NCI-H226 (cell line): ENCODE results near the gene INSC.
A peak's percentile ranks its signal among the peaks of the same experiment; 100 is the strongest.
"Not testable (repeated sequence)": the region's sequence is repeated elsewhere in the genome, so short reads cannot be mapped to it uniquely, and the experiment has no call there.

Experiments used
- DNase-seq: peaks from one replicate; pipeline ENCODE4 v3.0.0-alpha.2; 2015

The INSC gene

GRCh38 chr11:15114501-15115475, at the start of gene INSC:
Gene INSC (plus strand): TSS chr11:15114923. CDS start chr11:15149175, 34,252 bp downstream.
- no peak for DNase-seq

GRCh38 chr11:15069751-15070150, 45.0 kb upstream of the INSC start:
- not testable (repeated sequence) for DNase-seq

DNA sequence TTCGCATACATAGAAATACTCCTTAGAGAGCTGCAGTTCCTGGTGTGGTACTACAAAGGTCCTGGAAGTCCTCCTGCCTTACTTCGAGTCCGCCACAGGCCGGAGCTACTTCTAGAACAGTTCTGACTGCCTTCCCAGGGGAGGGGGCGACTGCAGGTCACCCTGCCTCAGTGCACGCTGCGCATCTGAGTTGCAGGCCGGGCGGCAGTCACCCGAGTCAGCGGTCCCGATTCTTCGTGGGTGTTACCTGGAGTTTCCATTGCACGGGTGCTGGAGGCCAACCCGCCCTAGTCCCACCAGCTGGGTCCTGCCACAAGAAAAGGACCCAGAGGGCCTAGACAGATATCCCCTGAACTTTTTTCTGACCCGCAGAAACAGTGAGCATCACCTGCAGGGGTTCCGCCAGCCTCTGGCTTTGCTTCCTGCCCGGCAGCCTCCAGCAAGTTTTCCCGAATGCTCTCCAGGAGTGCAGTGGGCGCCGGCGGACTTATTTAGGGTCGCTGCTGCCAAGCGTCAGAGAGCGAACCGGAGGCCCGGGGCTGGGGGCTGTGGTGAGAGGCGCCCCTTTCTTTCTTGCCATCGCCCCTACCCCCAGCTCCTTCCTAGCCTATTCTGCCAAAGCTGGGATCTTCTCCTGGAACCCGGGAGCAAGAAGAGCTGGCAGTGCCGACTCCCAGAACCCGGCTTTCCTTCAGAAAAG, 43.0 kb upstream of the INSC start:
- DNase-seq: no peak

DNA sequence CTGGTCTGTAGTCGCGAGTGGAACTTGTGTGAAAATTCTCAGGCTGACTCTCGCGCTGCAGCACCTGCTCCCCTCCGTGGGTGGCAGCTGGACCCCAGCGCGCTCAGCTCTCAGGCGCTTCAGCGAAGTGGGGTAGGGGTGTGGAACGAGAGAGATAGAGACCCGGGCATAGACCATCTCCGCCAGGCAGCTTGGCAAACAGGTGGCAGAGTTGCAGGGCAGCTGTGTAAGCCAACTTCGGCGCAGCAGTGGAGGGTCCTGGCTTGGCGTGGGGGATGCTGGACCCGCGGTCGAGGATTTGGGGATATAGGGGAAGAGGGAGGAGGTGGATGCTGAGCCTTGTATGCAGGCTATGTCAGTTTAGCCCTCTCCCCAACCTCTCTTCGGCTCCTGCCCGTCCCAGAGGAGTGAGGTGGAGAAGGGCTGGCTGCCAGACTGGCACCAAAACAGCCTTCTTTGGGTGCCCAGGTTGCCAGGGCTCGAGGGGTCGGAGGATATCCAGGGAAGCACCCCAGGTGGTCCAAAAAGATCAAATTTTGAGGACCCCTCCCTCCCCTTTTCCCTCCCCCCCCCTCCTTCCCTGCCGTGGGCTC, 42.1 kb upstream of the INSC start:
- DNase-seq: no peak

DNA sequence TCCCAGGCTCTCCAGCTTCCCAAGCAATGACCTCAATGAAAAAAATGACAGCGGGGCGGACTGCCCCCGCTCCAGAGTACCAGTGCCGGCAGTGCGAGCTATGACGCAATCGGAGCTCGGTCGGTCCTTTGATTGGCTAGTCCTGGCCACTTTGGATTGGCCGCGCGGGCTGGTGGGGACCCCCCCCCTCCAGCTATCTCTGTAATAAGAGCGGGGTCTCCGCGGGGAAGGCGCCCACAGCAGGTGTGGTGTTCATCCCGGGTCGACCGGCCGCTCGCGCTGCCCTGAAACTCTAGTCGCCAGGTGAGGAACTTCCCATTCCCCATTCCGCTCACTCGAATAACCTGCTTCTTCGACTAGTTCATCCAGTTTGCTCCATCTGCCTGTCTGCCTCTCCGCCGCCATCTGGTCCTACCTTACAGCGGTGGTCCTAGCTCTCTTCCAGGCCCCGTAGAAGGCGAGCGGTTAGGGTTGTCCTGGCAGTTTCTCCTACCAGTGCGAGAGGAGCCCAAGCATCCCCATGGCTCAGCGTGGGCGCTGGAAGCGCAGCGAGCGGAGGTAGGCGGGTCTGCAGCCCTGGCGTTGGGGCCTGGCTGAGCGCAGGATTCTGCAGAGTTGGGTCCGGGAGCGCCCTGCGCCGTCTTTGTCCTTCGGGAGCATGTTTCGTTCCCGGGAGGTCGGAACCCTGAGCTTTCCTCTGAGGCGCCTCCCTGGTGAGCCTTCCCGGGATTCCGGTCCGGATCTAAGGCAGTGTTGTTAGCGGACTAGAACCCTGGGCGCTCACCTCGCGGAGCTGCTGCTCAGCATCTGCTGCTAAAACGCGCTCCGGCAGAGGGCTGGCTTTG, 41.1 kb upstream of the INSC start, which contains the start of gene CALCB:
Gene CALCB, plus strand, starts transcription at position 233 of the 845 bp plus-strand sequence. CDS start 1,126 bp downstream, outside the sequence.
- DNase-seq: no peak

DNA sequence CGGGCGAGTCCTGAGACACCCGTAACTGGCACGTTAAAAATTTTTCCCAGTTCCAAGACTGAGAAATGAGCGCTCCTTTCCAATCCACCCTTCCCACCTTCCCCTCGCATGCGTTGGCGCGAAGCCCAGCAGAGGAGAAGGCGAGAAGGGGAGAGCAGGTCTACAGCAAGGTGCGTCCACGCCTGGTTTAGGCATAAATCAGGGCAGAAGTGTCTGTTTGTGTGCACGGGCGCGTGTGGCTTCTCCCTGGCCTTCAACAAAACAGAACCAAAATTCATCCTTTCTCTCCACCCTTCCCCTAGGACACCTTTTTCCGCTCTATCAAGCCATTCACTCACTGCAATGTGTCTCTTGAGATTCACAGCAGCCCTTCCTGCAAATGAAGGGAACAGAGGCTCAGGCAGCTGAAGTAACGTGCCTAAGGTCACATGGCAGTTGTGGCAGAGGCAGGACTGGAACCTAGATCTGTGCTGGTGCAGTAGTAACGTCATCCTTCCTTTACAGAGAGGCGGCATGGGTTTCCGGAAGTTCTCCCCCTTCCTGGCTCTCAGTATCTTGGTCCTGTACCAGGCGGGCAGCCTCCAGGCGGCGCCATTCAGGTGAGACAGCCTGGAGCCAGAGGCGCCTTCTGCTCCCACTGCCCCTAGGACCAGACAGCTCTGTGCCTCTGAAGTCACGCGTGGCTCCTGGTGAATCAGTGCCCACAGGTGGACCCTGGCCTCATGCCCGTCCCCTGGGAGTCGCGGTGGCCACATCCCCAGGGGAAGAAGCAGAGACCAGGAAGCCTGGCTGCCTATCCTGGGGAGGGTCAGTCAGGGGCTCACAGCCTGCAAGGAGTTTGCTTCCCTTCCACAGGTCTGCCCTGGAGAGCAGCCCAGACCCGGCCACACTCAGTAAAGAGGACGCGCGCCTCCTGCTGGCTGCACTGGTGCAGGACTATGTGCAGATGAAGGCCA, 40.2 kb upstream of the INSC start:
- DNase-seq: peak; percentile 15

GRCh38 chr11:15075162-15075526, 39.6 kb upstream of the INSC start:
- DNase-seq: no peak

DNA sequence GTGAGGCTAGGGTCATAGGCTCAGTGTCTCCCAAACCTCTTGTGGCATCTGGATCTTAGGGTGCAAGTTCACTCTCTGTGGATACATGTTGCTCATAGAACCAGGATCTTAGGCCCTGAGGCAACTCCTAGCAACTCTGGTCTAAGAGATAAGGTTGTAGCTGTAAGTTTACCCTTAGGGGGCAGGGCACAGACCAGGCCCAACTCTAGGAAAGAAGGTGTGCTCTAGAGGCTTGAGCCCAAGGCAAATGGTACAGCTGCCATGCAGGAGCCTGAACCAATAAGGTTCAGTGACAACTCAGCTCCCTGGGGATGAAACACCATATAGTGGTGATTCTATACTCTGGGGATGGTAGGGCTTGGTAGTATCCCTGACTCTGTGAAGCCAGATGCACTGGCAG, 23.5 kb upstream of the INSC start:
- DNase-seq: no peak

GRCh38 chr11:15091625-15092024, 23.1 kb upstream of the INSC start:
- DNase-seq: no peak

GRCh38 chr11:15093432-15093831, 21.3 kb upstream of the INSC start:
- no peak for DNase-seq

DNA sequence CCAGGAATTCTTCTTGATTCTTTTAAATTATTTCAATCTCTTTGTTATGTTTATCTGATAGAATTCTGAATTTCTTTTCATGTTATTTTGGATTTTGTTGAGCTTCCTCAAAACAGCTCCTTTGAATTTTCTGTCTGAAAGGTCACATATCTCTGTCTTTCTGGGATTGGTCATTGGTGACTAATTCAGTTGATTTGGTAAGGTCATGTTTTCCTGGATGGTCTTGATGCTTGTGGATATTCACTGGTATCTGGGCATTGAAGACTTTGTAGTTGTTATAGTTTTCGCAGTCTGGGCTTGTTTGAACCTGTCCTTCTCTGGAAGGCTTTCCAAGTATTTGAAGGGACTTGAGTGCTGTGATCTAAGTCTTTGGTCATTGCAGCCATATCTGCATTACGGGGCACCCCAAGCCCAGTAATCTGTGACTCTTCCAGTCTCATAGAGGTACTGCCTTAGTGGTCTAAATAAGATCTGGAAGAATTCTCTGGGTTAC, 18.9 kb upstream of the INSC start:
- DNase-seq: no peak

DNA sequence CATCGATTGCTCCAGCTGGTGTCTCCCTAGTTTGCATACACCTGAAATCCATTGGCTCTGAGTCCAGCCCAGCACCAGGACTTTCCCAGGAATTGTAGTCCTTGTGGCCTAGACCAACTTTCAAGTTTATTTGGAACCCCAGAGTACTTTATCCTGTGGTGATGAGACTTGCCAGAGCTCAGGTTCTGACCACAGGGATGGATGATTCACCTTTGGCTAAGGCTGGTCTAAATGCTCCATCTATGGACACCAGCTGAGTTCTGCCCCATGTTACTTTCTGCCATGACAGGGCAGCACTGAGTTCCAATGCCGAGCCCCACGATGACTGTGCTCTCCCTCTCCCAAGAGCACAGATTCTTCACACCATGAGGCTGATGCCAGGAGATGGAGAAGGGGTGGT, 17.3 kb upstream of the INSC start:
- DNase-seq: no peak

GRCh38 chr11:15099267-15099666, 15.5 kb upstream of the INSC start:
- no peak for DNase-seq

DNA sequence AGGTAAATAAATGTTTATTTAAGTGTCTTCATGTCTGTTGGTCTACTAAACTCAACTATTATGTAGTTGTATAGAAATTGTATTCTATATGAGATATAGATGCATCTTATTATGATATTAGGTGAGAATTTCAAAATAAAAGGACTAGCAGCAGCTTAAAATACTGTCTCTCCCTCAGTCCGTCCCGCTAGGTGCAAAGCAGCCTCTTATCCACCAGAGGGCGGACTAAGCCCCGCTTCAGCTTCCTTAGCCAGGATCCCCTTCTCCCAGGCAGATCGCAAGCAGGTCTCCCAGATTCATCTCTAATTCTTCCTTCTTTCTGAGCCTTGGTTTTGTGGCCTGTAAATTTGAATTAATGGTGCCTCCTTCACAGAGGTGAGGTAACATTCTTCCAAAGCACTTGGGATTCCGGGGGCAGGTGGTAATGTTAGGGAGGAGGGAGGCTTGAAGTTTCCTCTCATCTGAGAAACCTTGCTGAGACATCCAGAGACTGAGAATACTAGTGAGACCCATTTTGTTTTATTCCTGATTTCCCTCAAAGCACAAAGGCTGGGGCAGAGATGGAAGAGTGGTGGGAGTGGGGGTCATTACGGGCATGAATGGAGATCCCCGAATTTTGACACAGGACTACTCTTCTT, 13.5 kb upstream of the INSC start:
- DNase-seq: no peak

- DNase-seq: no peak
Observed at GRCh38 chr11:15104166-15104565, 10.6 kb upstream of the INSC start.

DNA sequence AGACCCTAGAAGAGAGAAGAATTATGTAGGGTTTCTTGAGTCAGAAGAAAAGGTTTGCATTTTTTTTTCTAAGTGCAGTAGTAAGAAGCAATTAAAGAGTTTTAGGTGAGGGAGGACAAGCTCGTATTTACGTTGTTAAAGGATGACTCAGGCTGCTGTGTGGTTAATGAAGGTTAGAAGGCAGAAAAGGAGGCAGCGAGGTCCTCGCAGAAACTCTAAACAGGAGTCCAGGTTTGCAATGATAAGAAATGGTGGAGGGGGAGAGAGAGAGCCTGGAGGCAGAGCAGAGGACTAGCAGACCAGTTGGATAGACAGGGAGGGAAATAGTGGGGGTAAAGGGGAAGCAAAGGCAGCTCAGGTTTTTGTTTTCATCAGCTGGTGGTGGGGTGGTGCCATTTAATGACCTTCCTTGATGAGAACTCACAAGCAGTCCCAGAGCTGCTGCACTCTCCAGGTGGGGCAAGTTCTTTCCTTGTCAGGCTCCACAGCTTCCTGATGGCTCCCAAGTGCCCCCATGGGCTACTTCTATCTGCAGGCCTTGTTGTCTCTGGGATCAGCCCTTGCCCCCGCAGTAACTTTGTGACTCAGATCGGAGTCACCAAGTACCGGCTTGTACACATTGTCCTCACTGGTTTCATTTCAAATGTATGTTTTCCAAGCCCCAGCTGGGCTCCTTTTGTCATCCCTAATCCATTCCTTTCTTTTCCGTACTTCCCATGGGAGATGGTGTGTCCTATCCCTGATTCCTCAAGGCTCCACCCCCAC, 8.3 kb upstream of the INSC start:
- DNase-seq: peak; percentile 9

GRCh38 chr11:15107730-15108515, 6.8 kb upstream of the INSC start:
- DNase-seq: no peak

DNA sequence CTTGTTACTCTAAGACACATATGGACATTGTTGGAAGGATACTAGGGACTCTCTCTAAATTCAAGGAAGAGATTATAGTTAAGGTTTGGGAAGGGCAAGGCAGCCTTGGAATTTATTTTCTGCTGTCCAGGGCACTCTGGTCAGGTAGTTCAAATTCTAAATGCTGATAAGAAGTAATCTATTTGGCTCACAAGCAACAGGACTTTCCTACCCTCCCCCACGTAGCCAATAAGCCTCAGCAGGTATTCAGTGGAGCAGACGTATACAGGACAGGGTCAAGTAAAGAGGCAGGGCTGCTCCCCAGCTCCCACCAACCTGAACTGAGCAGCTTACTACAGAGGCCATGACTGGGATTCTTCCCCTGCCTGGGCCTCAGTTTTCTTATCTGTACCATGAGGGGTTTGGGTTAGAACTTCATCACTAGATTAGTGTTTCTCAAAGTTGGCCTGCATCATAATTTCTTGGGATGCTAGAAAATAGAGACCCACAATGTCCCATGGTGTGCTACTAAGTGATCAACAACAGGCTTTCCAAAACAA, 6.1 kb upstream of the INSC start:
- DNase-seq: no peak

GRCh38 chr11:15109602-15110001, 5.1 kb upstream of the INSC start:
- no peak for DNase-seq
